Left lung (tissue), 10 donors: ENCODE results near the gene LIN7B. TPM values are rescaled to one million over a fixed set of nuclear protein-coding genes. Genes with fewer than 3 reads are reported as not detected.

Experiments used
- ATAC-seq: fragments of 200-7000 bp; cut with Tn5 transposase; one replicate; pipeline ENCODE4 v1.9.1; 2020; ENCODE audit warnings: moderate library complexity
- DNase-seq, 4 donors: peaks; one replicate each; pipeline ENCODE4 v3.0.0-alpha.2; 2013 to 2020
- H3K27ac ChIP-seq, 2 donors: fragments of 200-600 bp; sonication (generic) in 1 of 2; one replicate each; pipeline versions ENCODE4 v1.5.0 to v1.8.0; 2020 to 2021
- H3K27me3 ChIP-seq, 2 donors: fragments of 200-600 bp; sonication (generic) in 1 of 2; one replicate each; pipeline versions ENCODE4 v1.5.0 to v1.8.0; 2020 to 2021
- H3K36me3 ChIP-seq, 2 donors: fragments of 200-600 bp; sonication (generic) in 1 of 2; one replicate each; pipeline versions ENCODE4 v1.5.0 to v1.8.0; 2020 to 2021
- H3K4me1 ChIP-seq, 2 donors: fragments of 200-600 bp; one replicate each; pipeline ENCODE4 v1.8.0; 2021
- H3K4me3 ChIP-seq, 2 donors: fragments of 200-600 bp; sonication (generic) in 1 of 2; one replicate each; pipeline versions ENCODE4 v1.5.0 to v1.8.0; 2020 to 2021; ENCODE audit warnings: mild to moderate bottlenecking in 1 of 2
- H3K9me3 ChIP-seq, 2 donors: fragments of 200-600 bp; sonication (generic) in 1 of 2; one replicate each; pipeline versions ENCODE4 v1.5.0 to v1.8.0; 2020 to 2021
- intact Hi-C, 2 donors: fragments of 100-400 bp; cut with DNase I; formaldehyde crosslinking; loops; one replicate each; pipeline versions ENCODE4 v1.11.2 to v1.14.2; 2022
- polyA plus RNA-seq, 6 donors: library from polyadenylated mRNA; unstranded; fragments of 120-200 nt; gene quantifications; one replicate each; pipeline ENCODE4 v1.2.1, GENCODE V29; 2013; ENCODE audit not compliant: insufficient read length in 6 of 6
- total RNA-seq, 2 donors: library from RNA; stranded (reverse); fragmentation: NEBNext Ultra II Directional; extraction: Animal tissue kit (Norgen Biotek cat#: 25700); gene quantifications; one replicate each; pipeline ENCODE4 v1.2.1, GENCODE V29; 2021
- TF ChIP-seq, protein P1 (sequence below), 2 donors: fragments of 200-600 bp; sonication (generic) in 1 of 2; IDR thresholded peaks; one replicate each; pipeline versions ENCODE4 v1.5.0 to v1.8.0; 2021; ENCODE audit warnings: antibody characterized with exemption in 2 of 2
- donor health status: DM: no; HTN: yes; CAD: no.
- donor health status: DM: no; HTN: no; CAD: no.

LIN7B gene
- total and polyA plus RNA-seq, 8 donors: 6.5 to 12.5 (median 8.1) TPM

DNA sequence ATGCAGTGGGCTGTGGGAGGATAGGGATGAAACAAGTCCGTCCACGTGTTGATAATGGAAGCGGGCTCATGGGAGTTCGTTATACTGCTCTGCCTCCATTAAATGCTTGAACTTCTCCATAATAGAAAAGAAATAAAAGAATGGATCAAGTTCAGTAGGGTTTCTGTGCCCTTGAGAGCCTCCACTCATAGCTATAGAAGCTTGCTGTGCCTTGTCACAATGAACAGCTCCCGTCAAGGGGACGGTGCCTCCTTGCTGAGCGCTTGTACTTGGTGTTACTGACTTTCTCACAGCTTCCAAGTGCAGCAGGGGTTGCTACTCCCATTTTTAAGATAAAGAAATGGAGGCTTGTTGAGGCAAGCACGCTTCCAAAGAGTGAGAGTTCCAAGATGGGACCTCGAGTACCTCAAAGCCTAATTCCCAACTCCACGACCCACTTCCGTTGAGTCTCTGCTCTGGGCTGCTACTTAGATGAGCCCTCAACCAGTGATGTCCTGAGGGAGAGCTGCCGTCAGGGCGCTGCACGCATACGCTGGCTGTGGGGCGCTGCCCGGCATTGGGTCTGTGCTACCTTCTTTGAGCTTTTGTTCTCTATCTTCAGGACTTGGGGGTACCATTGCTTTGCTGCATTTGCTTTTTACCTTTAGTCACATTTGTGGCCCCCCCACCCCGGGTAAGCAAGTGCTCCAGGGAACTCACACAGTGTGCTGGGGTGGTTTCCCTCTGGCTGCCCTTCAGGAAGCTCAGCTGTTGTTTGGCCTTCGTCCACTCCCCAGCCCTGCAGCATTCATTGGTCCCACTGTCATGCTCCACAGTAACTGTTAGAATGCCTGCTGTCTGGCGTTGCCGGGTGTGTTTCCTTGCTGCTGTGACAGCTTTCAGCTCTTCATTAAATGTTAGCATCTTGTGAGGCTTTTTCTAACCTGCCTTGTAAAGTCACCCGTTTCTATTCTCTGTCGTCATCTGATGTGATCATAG is 19.4 kb upstream of the LIN7B start:
- no peaks in the 10 kb centered on the region for H3K27me3 ChIP-seq
- no peak for ATAC-seq
- peaks cover 0 to 5% of the 10 kb centered on the region in 2 donors for H3K4me1 ChIP-seq
- no peak for DNase-seq
- no peak overlapping the region for H3K27ac ChIP-seq
- intact Hi-C loops: loop anchor here in 1 of 2 donors (5.0 kb wide), 1 partner anchor 53 kb away; no protein-coding TSS in a partner anchor
- H3K4me3 ChIP-seq: no peak overlapping the region
- TF ChIP-seq, protein P1, sequence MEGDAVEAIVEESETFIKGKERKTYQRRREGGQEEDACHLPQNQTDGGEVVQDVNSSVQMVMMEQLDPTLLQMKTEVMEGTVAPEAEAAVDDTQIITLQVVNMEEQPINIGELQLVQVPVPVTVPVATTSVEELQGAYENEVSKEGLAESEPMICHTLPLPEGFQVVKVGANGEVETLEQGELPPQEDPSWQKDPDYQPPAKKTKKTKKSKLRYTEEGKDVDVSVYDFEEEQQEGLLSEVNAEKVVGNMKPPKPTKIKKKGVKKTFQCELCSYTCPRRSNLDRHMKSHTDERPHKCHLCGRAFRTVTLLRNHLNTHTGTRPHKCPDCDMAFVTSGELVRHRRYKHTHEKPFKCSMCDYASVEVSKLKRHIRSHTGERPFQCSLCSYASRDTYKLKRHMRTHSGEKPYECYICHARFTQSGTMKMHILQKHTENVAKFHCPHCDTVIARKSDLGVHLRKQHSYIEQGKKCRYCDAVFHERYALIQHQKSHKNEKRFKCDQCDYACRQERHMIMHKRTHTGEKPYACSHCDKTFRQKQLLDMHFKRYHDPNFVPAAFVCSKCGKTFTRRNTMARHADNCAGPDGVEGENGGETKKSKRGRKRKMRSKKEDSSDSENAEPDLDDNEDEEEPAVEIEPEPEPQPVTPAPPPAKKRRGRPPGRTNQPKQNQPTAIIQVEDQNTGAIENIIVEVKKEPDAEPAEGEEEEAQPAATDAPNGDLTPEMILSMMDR (IDR thresholded peaks at IDR 0.05): no peak
- H3K36me3 ChIP-seq: peaks cover 11 to 100% of the 10 kb centered on the region in 2 donors
- H3K9me3 ChIP-seq: no peaks in the 10 kb centered on the region

DNA sequence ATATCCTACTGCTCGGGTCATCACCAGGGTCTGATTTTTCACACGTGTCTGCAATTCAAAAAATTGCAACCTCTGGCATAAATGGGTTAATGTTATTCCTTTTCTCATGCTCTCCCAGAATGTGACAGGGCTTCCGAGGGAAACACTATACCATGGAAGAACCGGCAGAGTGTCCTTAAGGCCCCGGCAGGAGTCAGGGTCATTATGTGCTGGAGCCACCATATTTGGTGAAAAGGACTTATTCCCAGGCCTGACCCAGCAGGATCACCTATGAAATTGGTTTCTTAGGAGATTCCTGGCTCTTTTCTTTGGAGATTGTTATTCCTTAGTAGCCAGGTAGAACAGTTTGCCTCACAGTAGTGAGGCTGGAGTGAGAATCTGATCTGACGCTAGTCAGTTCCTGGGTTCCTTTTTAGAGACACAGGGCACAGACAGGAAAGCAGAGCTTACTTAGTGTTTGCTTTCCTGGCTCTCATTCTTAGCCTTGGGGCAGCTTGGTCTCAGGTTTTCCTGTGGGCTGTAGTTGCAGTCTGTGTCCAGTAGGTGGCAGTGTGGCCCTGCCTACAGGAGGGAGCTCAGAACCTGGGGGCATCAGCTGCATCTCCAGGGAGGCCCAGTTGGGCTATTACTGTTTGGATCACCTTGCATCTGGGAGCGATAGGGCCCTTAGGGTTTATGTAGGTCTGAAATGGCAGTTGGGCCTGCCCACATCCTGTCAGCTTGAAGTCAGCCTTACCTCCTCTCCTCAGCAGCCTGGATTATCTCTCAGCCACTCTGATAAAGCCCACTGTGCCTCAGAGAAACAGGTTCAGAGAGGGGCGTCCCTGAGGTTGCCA is 16.5 kb upstream of the LIN7B start:
- Histone ChIP-seq H3K4me3 (no peak overlapping the region), H3K27ac (no peak overlapping the region), H3K36me3 (peaks cover 5 to 100% of the 10 kb centered on the region in 2 donors), H3K9me3 (no peaks in the 10 kb centered on the region), H3K4me1 (peaks cover 0 to 5% of the 10 kb centered on the region in 2 donors), H3K27me3 (no peaks in the 10 kb centered on the region)
- TF ChIP-seq, protein P1 (IDR thresholded peaks at IDR 0.05): peak; percentile 98
- DNase-seq (peak in 3 of 4 donors; percentile 51 to 75 (median 65)), ATAC-seq (peak; percentile 96)
- intact Hi-C loops: loop anchor here in 1 of 2 donors (5.0 kb wide), 1 partner anchor 50 kb away; no protein-coding TSS in a partner anchor

DNA sequence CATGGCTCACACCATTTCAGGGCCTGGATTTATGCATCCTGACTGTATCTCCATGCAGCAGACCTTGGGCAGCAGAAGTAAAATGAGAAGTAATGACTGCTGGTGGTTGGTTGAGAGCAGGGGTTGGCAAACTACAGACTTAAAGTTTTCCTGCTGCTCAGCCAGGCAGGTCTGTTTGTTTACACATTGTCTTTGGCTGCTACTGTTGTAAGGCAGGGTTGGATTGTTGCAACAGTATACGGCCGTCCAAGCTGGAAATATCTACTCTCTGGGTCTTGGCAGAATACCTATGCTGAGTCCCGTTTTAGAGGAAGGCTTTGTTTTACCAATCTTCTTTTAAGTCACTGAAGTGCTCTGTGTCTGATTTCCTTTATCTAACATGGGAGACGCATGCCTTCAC is 15.4 kb upstream of the LIN7B start:
- ATAC-seq (no peak), DNase-seq (no peak)
- peaks cover 0 to 5% of the 10 kb centered on the region in 2 donors for H3K4me1 ChIP-seq
- TF ChIP-seq, protein P1 (IDR thresholded peaks at IDR 0.05): no peak
- no peak overlapping the region for H3K27ac ChIP-seq
- H3K27me3 ChIP-seq: no peaks in the 10 kb centered on the region
- H3K9me3 ChIP-seq: no peaks in the 10 kb centered on the region
- peaks cover 5 to 100% of the 10 kb centered on the region in 2 donors for H3K36me3 ChIP-seq
- no peak overlapping the region for H3K4me3 ChIP-seq
- intact Hi-C loops: loop anchor here in 1 of 2 donors (5.0 kb wide), 1 partner anchor 49 kb away; no protein-coding TSS in a partner anchor

DNA sequence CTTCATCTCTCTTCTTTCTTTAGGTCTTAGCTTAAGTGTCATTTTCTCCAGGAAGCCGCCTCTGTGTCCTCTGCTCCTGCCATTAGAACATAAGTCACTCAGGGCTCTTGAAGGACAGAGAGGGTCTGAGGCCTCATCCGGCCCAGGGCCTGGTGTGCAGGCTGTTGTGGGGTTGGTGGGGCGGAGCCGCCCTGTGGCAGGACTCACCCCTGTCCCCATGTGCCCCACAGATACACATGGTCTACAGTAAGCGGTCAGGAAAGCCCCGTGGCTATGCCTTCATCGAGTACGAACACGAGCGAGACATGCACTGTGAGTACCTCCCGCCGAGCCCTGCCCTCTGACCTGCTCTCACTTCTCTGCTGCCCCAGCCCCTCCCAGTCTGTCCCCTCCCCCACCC is 13.0 kb upstream of the LIN7B start:
- Histone ChIP-seq H3K36me3 (peaks cover 5 to 100% of the 10 kb centered on the region in 2 donors), H3K27ac (no peak overlapping the region), H3K9me3 (no peaks in the 10 kb centered on the region), H3K4me1 (no peaks in the 10 kb centered on the region), H3K27me3 (no peaks in the 10 kb centered on the region), H3K4me3 (no peak overlapping the region)
- no peak for DNase-seq
- TF ChIP-seq, protein P1 (IDR thresholded peaks at IDR 0.05): no peak
- intact Hi-C loops: loop anchor here in 1 of 2 donors (10.0 kb wide), 1 partner anchor 104 kb away; no protein-coding TSS in a partner anchor
- no peak for ATAC-seq
